ENCODE measurements around the gene KLF5.

The KLF5 gene

GRCh38 chr13:73073050-73073449, 14.2 kb downstream of the KLF5 start:
- TF ChIP-seq CTCF (IDR thresholded peaks at IDR 0.05; ENCODE audit: extremely low read depth, insufficient read depth, missing control alignments), result no peak
- in situ Hi-C loops (cut with MboI; ENCODE audit: low pct_unique_long_range_greater_than_20kb, low sequenced_read_pairs, unreplicated experiment), result loop anchor here (25.0 kb wide), 1 partner anchor 639 kb away; no protein-coding TSS in a partner anchor
- no peak for DNase-seq (ENCODE audit: low spot score)

GRCh38 chr13:73074014-73074413, 15.2 kb downstream of the KLF5 start:
- in situ Hi-C loops (cut with MboI; ENCODE audit: low pct_unique_long_range_greater_than_20kb, low sequenced_read_pairs, unreplicated experiment), result loop anchor here (25.0 kb wide), 1 partner anchor 638 kb away; no protein-coding TSS in a partner anchor
- no peak for DNase-seq (ENCODE audit: low spot score)
- TF ChIP-seq CTCF (IDR thresholded peaks at IDR 0.05; ENCODE audit: extremely low read depth, insufficient read depth, missing control alignments), result no peak

GRCh38 chr13:73074926-73075325, 16.1 kb downstream of the KLF5 start:
- in situ Hi-C loops (cut with MboI; ENCODE audit: low pct_unique_long_range_greater_than_20kb, low sequenced_read_pairs, unreplicated experiment), result loop anchor here (25.0 kb wide), 1 partner anchor 637 kb away; no protein-coding TSS in a partner anchor
- no peak for TF ChIP-seq CTCF (IDR thresholded peaks at IDR 0.05; ENCODE audit: extremely low read depth, insufficient read depth, missing control alignments)
- DNase-seq (ENCODE audit: low spot score), result no peak

GRCh38 chr13:73075546-73075945, 16.7 kb downstream of the KLF5 start:
- DNase-seq (ENCODE audit: low spot score), result no peak
- no peak for TF ChIP-seq CTCF (IDR thresholded peaks at IDR 0.05; ENCODE audit: extremely low read depth, insufficient read depth, missing control alignments)
- in situ Hi-C loops (cut with MboI; ENCODE audit: low pct_unique_long_range_greater_than_20kb, low sequenced_read_pairs, unreplicated experiment), result no loop called here

GRCh38 chr13:73075954-73076353, 17.1 kb downstream of the KLF5 start:
- TF ChIP-seq CTCF (IDR thresholded peaks at IDR 0.05; ENCODE audit: extremely low read depth, insufficient read depth, missing control alignments), result no peak
- no peak for DNase-seq (ENCODE audit: low spot score)
- in situ Hi-C loops (cut with MboI; ENCODE audit: low pct_unique_long_range_greater_than_20kb, low sequenced_read_pairs, unreplicated experiment), result no loop called here

GRCh38 chr13:73077865-73078264, 19.1 kb downstream of the KLF5 start:
- no peak for DNase-seq (ENCODE audit: low spot score)
- in situ Hi-C loops (cut with MboI; ENCODE audit: low pct_unique_long_range_greater_than_20kb, low sequenced_read_pairs, unreplicated experiment), result no loop called here

More at GRCh38 chr13:73077865-73078264, 19.1 kb downstream of the KLF5 start:
- no peak for TF ChIP-seq CTCF (IDR thresholded peaks at IDR 0.05; ENCODE audit: extremely low read depth, insufficient read depth, missing control alignments)
